ENCODE measurements around the gene SPG21.
"Not testable (repeated sequence)": the region's sequence is repeated elsewhere in the genome, so short reads cannot be mapped to it uniquely, and the experiment has no call there.

Gene SPG21

GRCh38 chr15:64989416-64990167 is at the start of gene SPG21:
Gene SPG21 (minus strand): TSS chr15:64989914. CDS start chr15:64983569, 6,345 bp downstream.
- peak; percentile 82 to 92 (median 85) for DNase-seq (ENCODE audit: low read depth in 3 of 3)

- no peak for DNase-seq (ENCODE audit: low read depth in 3 of 3)
Measured at GRCh38 chr15:65038836-65039235, 49.1 kb upstream of the SPG21 start.

- no peak for DNase-seq (ENCODE audit: low read depth in 3 of 3)
Measured at GRCh38 chr15:65038428-65038827, 48.7 kb upstream of the SPG21 start.

GRCh38 chr15:65037309-65037708 is 47.6 kb upstream of the SPG21 start:
- no peak for DNase-seq (ENCODE audit: low read depth in 3 of 3)

GRCh38 chr15:65034719-65035118 is 45.0 kb upstream of the SPG21 start:
- DNase-seq (ENCODE audit: low read depth in 3 of 3): no peak

GRCh38 chr15:65033659-65034269 is 44.0 kb upstream of the SPG21 start:
- DNase-seq (ENCODE audit: low read depth in 3 of 3): no peak

GRCh38 chr15:65032801-65033537 is 43.3 kb upstream of the SPG21 start:
- no peak for DNase-seq (ENCODE audit: low read depth in 3 of 3)

GRCh38 chr15:65029736-65030208 is 40.1 kb upstream of the SPG21 start:
- DNase-seq (ENCODE audit: low read depth in 3 of 3): no peak

GRCh38 chr15:65028921-65029735 is 39.4 kb upstream of the SPG21 start, which contains the start of gene MTFMT:
Gene MTFMT (minus strand): TSS chr15:65029639. CDS start chr15:65029613, 26 bp downstream.
- peak; percentile 77 to 98 (median 92) for DNase-seq (ENCODE audit: low read depth in 3 of 3)

GRCh38 chr15:65028338-65028737 is 38.6 kb upstream of the SPG21 start:
- DNase-seq (ENCODE audit: low read depth in 3 of 3): no peak

- no peak for DNase-seq (ENCODE audit: low read depth in 3 of 3)
Measured at GRCh38 chr15:65027593-65027992, 37.9 kb upstream of the SPG21 start.

GRCh38 chr15:65026756-65027155 is 37.0 kb upstream of the SPG21 start:
- DNase-seq (ENCODE audit: low read depth in 3 of 3): no peak

- DNase-seq (ENCODE audit: low read depth in 3 of 3): no peak
Measured at GRCh38 chr15:65021488-65021887, 31.8 kb upstream of the SPG21 start.

GRCh38 chr15:65020419-65020818 is 30.7 kb upstream of the SPG21 start:
- no peak for DNase-seq (ENCODE audit: low read depth in 3 of 3)

GRCh38 chr15:65011198-65011597 is 21.5 kb upstream of the SPG21 start:
- DNase-seq (ENCODE audit: low read depth in 3 of 3): not testable (repeated sequence)

GRCh38 chr15:65008983-65009382 is 19.3 kb upstream of the SPG21 start:
- no peak for DNase-seq (ENCODE audit: low read depth in 3 of 3)

- DNase-seq (ENCODE audit: low read depth in 3 of 3): no peak
Measured at GRCh38 chr15:65006876-65007275, 17.2 kb upstream of the SPG21 start.

- DNase-seq (ENCODE audit: low read depth in 3 of 3): no peak
Measured at GRCh38 chr15:65004993-65005392, 15.3 kb upstream of the SPG21 start.

- DNase-seq (ENCODE audit: low read depth in 3 of 3): no peak
Measured at GRCh38 chr15:64997745-64998375, 8.1 kb upstream of the SPG21 start.

GRCh38 chr15:64997066-64997465 is 7.4 kb upstream of the SPG21 start:
- no peak for DNase-seq (ENCODE audit: low read depth in 3 of 3)

- DNase-seq (ENCODE audit: low read depth in 3 of 3): no peak
Measured at GRCh38 chr15:64993290-64993689, 3.6 kb upstream of the SPG21 start.
